Muscle layer of colon (tissue), 2 donors: ENCODE data around the gene NPPC.
"Not testable (repeated sequence)": the region's sequence is repeated elsewhere in the genome, so short reads cannot be mapped to it uniquely, and the experiment has no call there.

ENCODE experiments used
- H3K27ac ChIP-seq: one replicate; pipeline ENCODE4 v1.7.0; 2013; ENCODE audit warnings: low read depth, mild to moderate bottlenecking, low read length, moderate library complexity
- H3K27me3 ChIP-seq, 2 donors: one replicate each; pipeline ENCODE4 v1.7.0; 2013; ENCODE audit warnings: low read length in 2 of 2, mild to moderate bottlenecking in 2 of 2; ENCODE audit not compliant: insufficient read depth in 2 of 2, control insufficient read depth in 1 of 2
- H3K36me3 ChIP-seq: one replicate; pipeline ENCODE4 v1.7.0; 2013; ENCODE audit warnings: mild to moderate bottlenecking, low read length; ENCODE audit not compliant: insufficient read depth
- H3K4me1 ChIP-seq: one replicate; pipeline ENCODE4 v1.7.0; 2013; ENCODE audit warnings: mild to moderate bottlenecking, low read length; ENCODE audit not compliant: insufficient read depth
- H3K4me3 ChIP-seq, 2 donors: one replicate each; pipeline ENCODE4 v1.7.0; 2013; ENCODE audit warnings: low read length in 2 of 2, low read depth in 1 of 2, mild to moderate bottlenecking in 1 of 2, moderate library complexity in 1 of 2
- H3K9ac ChIP-seq: one replicate; pipeline ENCODE4 v1.7.0; 2013; ENCODE audit warnings: low read length
- H3K9me3 ChIP-seq: one replicate; pipeline ENCODE4 v1.7.0; 2013; ENCODE audit warnings: mild to moderate bottlenecking, low read length
- donor health status: abdominal sarcoma.
- donor health status: Adenocarcinoma of cecum.

The NPPC gene

GRCh38 chr2:231951452-231952035 is 25.3 kb upstream of the NPPC start:
- no peaks in the 10 kb centered on the region for H3K4me1 ChIP-seq
- no peaks in the 10 kb centered on the region for H3K9me3 ChIP-seq
- no peaks in the 10 kb centered on the region for H3K36me3 ChIP-seq
- no peaks in the 10 kb centered on the region for H3K27me3 ChIP-seq
- H3K9ac ChIP-seq: no peak overlapping the region
- H3K4me3 ChIP-seq: no peak overlapping the region
- no peak overlapping the region for H3K27ac ChIP-seq

- no peak overlapping the region for H3K9ac ChIP-seq
- H3K27me3 ChIP-seq: no peaks in the 10 kb centered on the region
- H3K4me1 ChIP-seq: no peaks in the 10 kb centered on the region
- no peak overlapping the region for H3K4me3 ChIP-seq
- no peak overlapping the region for H3K27ac ChIP-seq
- no peaks in the 10 kb centered on the region for H3K36me3 ChIP-seq
- no peaks in the 10 kb centered on the region for H3K9me3 ChIP-seq
Measured at GRCh38 chr2:231947694-231948093, 21.5 kb upstream of the NPPC start.

GRCh38 chr2:231947112-231947511 is 20.9 kb upstream of the NPPC start:
- not testable (repeated sequence) for H3K4me1 ChIP-seq, H3K36me3 ChIP-seq, H3K27me3 ChIP-seq, H3K27ac ChIP-seq, H3K9me3 ChIP-seq, H3K9ac ChIP-seq, H3K4me3 ChIP-seq

- Histone ChIP-seq H3K27ac (no peak overlapping the region), H3K4me3 (no peak overlapping the region), H3K4me1 (no peaks in the 10 kb centered on the region), H3K27me3 (no peaks in the 10 kb centered on the region), H3K36me3 (no peaks in the 10 kb centered on the region), H3K9ac (no peak overlapping the region), H3K9me3 (no peaks in the 10 kb centered on the region)
Measured at GRCh38 chr2:231946241-231946814, 20.1 kb upstream of the NPPC start.

- no peaks in the 10 kb centered on the region for H3K27me3 ChIP-seq
- no peaks in the 10 kb centered on the region for H3K4me1 ChIP-seq
- H3K27ac ChIP-seq: no peak overlapping the region
- H3K9me3 ChIP-seq: no peaks in the 10 kb centered on the region
- H3K9ac ChIP-seq: no peak overlapping the region
- no peak overlapping the region for H3K4me3 ChIP-seq
- no peaks in the 10 kb centered on the region for H3K36me3 ChIP-seq
Measured at GRCh38 chr2:231942180-231942579, 16.0 kb upstream of the NPPC start.

- Histone ChIP-seq H3K4me3 (no peak overlapping the region), H3K4me1 (no peaks in the 10 kb centered on the region), H3K27ac (no peak overlapping the region), H3K9me3 (no peaks in the 10 kb centered on the region), H3K27me3 (no peaks in the 10 kb centered on the region), H3K9ac (no peak overlapping the region), H3K36me3 (no peaks in the 10 kb centered on the region)
Measured at GRCh38 chr2:231941673-231942072, 15.5 kb upstream of the NPPC start.

GRCh38 chr2:231940795-231941194 is 14.6 kb upstream of the NPPC start:
- no peaks in the 10 kb centered on the region for H3K36me3 ChIP-seq
- H3K27ac ChIP-seq: no peak overlapping the region
- no peaks in the 10 kb centered on the region for H3K9me3 ChIP-seq
- H3K4me3 ChIP-seq: no peak overlapping the region
- no peaks in the 10 kb centered on the region for H3K4me1 ChIP-seq
- no peaks in the 10 kb centered on the region for H3K27me3 ChIP-seq
- no peak overlapping the region for H3K9ac ChIP-seq

GRCh38 chr2:231939022-231939421 is 12.8 kb upstream of the NPPC start:
- Histone ChIP-seq H3K27me3 (no peaks in the 10 kb centered on the region), H3K4me1 (no peaks in the 10 kb centered on the region), H3K9ac (no peak overlapping the region), H3K36me3 (no peaks in the 10 kb centered on the region), H3K4me3 (no peak overlapping the region), H3K9me3 (no peaks in the 10 kb centered on the region), H3K27ac (no peak overlapping the region)

GRCh38 chr2:231937057-231937456 is 10.9 kb upstream of the NPPC start:
- H3K36me3 ChIP-seq: no peaks in the 10 kb centered on the region
- H3K9me3 ChIP-seq: no peaks in the 10 kb centered on the region
- H3K4me3 ChIP-seq: no peak overlapping the region
- H3K27ac ChIP-seq: no peak overlapping the region
- H3K4me1 ChIP-seq: no peaks in the 10 kb centered on the region
- no peak overlapping the region for H3K9ac ChIP-seq
- H3K27me3 ChIP-seq: no peaks in the 10 kb centered on the region

- Histone ChIP-seq H3K9ac (no peak overlapping the region), H3K9me3 (no peaks in the 10 kb centered on the region)
Measured at GRCh38 chr2:231936491-231936890, 10.3 kb upstream of the NPPC start.

GRCh38 chr2:231935815-231936214 is 9.6 kb upstream of the NPPC start:
- no peak overlapping the region for H3K4me3 ChIP-seq
- H3K9me3 ChIP-seq: no peaks in the 10 kb centered on the region
- H3K36me3 ChIP-seq: no peaks in the 10 kb centered on the region
- H3K27me3 ChIP-seq: no peaks in the 10 kb centered on the region
- H3K4me1 ChIP-seq: no peaks in the 10 kb centered on the region
- H3K9ac ChIP-seq: no peak overlapping the region
- no peak overlapping the region for H3K27ac ChIP-seq

More at GRCh38 chr2:231936491-231936890, 10.3 kb upstream of the NPPC start:
- Histone ChIP-seq H3K4me3 (no peak overlapping the region), H3K36me3 (no peaks in the 10 kb centered on the region), H3K4me1 (no peaks in the 10 kb centered on the region), H3K27ac (no peak overlapping the region), H3K27me3 (no peaks in the 10 kb centered on the region)

GRCh38 chr2:231935207-231935524 is 9.0 kb upstream of the NPPC start:
- no peaks in the 10 kb centered on the region for H3K4me1 ChIP-seq
- no peak overlapping the region for H3K9ac ChIP-seq
- no peaks in the 10 kb centered on the region for H3K27me3 ChIP-seq
- no peaks in the 10 kb centered on the region for H3K9me3 ChIP-seq
- no peak overlapping the region for H3K4me3 ChIP-seq
- H3K36me3 ChIP-seq: no peaks in the 10 kb centered on the region
- H3K27ac ChIP-seq: no peak overlapping the region
